BLaER1 (cell line): ENCODE data around the gene SPECC1.
A peak's percentile ranks its signal among the peaks of the same experiment; 100 is the strongest.

Source experiments
- H3K27ac ChIP-seq: shearing (Covaris generic); formaldehyde crosslinking; 2 replicates; pipeline ENCODE4 v1.8.1; 2022
- H3K27me3 ChIP-seq: shearing (Covaris generic); formaldehyde crosslinking; 2 replicates; pipeline ENCODE4 v1.8.1; 2022
- H3K36me3 ChIP-seq: shearing (Covaris generic); formaldehyde crosslinking; 2 replicates; pipeline ENCODE4 v1.8.1; 2022
- H3K4me1 ChIP-seq: shearing (Covaris generic); formaldehyde crosslinking; 2 replicates; pipeline ENCODE4 v1.8.1; 2022
- H3K4me2 ChIP-seq: shearing (Covaris generic); formaldehyde crosslinking; 2 replicates; pipeline ENCODE4 v1.8.1; 2022
- H3K4me3 ChIP-seq: shearing (Covaris generic); formaldehyde crosslinking; 2 replicates; pipeline ENCODE4 v1.8.1; 2022
- H3K9ac ChIP-seq: shearing (Covaris generic); formaldehyde crosslinking; 2 replicates; pipeline ENCODE4 v1.8.1; 2022
- H3K9me3 ChIP-seq: shearing (Covaris generic); formaldehyde crosslinking; 2 replicates; pipeline ENCODE4 v1.8.1; 2022
- H4K20me1 ChIP-seq: shearing (Covaris generic); formaldehyde crosslinking; 2 replicates; pipeline ENCODE4 v1.8.1; 2022
- Cebpa-rat ChIP-seq: shearing (Covaris generic); IDR thresholded peaks from 2 replicates; pipeline ENCODE4 v1.8.1; 2022

Gene SPECC1

GRCh38 chr17:20143740-20144139 lies 134.6 kb downstream of the SPECC1 start:
- H3K9me3 ChIP-seq, result peaks cover 8% of the 10 kb centered on the region; the same call in 1 of the 2 replicates
- no peaks in the 10 kb centered on the region for H3K27me3 ChIP-seq
- TF ChIP-seq Cebpa-rat, result no peak
- H3K9ac ChIP-seq, result no peak overlapping the region
- no peaks in the 10 kb centered on the region for H4K20me1 ChIP-seq
- no peaks in the 10 kb centered on the region for H3K36me3 ChIP-seq
- H3K4me1 ChIP-seq, result peaks cover 8% of the 10 kb centered on the region
- H3K27ac ChIP-seq, result no peak overlapping the region
- H3K4me3 ChIP-seq, result no peak overlapping the region
- H3K4me2 ChIP-seq, result no peak overlapping the region

DNA sequence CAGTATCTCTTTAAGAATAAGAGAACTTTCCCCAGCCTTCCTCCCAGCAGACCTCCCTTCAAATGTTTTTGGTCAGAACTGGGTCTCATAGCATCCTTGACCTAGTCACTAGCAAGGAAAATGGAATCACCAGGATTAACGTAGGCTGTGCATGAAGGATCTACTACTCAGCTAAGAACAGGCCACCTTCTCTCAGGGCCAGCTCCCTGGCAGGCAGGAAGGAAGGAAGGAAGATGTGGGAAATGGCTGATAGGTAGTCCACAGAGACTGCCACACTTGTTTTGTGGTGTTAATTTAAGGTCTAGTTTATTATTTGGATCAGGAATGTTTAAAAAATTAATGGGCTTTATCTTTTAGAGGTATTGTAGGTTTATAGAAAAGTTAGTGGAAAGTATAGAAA lies 136.4 kb downstream of the SPECC1 start:
- H3K9ac ChIP-seq, result no peak overlapping the region
- no peak for TF ChIP-seq Cebpa-rat
- H3K4me3 ChIP-seq, result no peak overlapping the region
- H3K4me2 ChIP-seq, result peak overlapping the region; percentile 24; the same call in 1 of the 2 replicates
- peaks cover 8% of the 10 kb centered on the region; the same call in 1 of the 2 replicates for H3K9me3 ChIP-seq
- no peaks in the 10 kb centered on the region for H3K27me3 ChIP-seq
- H4K20me1 ChIP-seq, result no peaks in the 10 kb centered on the region
- H3K4me1 ChIP-seq, result peaks cover 8% of the 10 kb centered on the region
- H3K36me3 ChIP-seq, result no peaks in the 10 kb centered on the region
- H3K27ac ChIP-seq, result no peak overlapping the region

GRCh38 chr17:20149251-20149650 lies 140.1 kb downstream of the SPECC1 start:
- Histone ChIP-seq H3K27ac (no peak overlapping the region), H3K4me1 (peaks cover 8% of the 10 kb centered on the region), H3K4me3 (no peak overlapping the region), H3K9me3 (peaks cover 8% of the 10 kb centered on the region; the same call in 1 of the 2 replicates), H3K36me3 (no peaks in the 10 kb centered on the region), H3K9ac (no peak overlapping the region), H4K20me1 (0 out of 2 replicates have a peak, but pooled peaks cover 2% of the 10 kb centered on the region), H3K4me2 (no peak overlapping the region), H3K27me3 (no peaks in the 10 kb centered on the region)
- no peak for TF ChIP-seq Cebpa-rat

DNA sequence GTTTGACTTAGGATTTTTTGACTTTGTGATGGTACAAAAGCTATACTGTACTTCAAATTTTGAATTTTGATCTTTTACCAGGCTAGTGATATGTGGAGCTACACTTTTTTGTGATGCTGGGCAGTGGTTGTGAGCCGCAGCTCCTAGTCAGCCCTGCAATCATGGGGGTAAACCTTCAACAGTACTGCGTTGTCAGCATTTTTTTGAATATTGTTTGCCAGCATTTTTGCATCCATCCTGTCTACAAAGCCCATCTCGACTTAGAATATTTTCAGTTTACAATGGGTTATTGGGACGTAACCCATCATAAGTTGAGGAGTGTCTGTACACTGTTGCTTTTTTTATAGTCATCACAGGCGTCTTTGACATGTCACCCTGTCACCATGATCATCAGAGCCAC lies 142.0 kb downstream of the SPECC1 start:
- no peaks in the 10 kb centered on the region for H3K36me3 ChIP-seq
- no peak for TF ChIP-seq Cebpa-rat
- peaks cover 12% of the 10 kb centered on the region; the same call in 1 of the 2 replicates for H4K20me1 ChIP-seq
- no peak overlapping the region for H3K4me3 ChIP-seq
- no peak overlapping the region for H3K9ac ChIP-seq
- 0 out of 2 replicates have a peak, but pooled peaks cover 3% of the 10 kb centered on the region for H3K9me3 ChIP-seq
- peaks cover under 1% of the 10 kb centered on the region; the same call in 1 of the 2 replicates for H3K27me3 ChIP-seq
- H3K4me2 ChIP-seq, result no peak overlapping the region
- H3K27ac ChIP-seq, result no peak overlapping the region
- H3K4me1 ChIP-seq, result no peaks in the 10 kb centered on the region

DNA sequence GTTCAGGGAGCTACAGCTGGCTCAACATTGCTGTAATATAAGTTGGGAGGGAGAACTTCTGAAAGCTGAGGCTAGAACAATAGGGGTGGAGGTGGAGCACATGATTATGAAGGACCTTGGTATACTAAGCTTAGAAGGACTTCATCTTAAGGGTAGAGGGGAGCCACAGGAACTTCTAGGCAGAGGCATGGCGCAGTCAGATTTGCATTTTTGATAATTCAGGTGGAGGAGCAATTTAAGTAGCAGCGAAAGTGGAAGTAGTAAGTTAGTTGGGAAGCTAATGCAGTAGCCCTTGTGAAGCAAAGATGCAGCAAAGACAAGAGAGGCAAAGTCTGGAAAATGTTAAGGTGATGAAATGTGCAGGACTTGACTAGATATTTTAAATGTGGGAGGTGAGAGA lies 144.1 kb downstream of the SPECC1 start:
- no peak overlapping the region for H3K4me3 ChIP-seq
- no peak for TF ChIP-seq Cebpa-rat
- H3K9me3 ChIP-seq, result no peaks in the 10 kb centered on the region
- peaks cover 11% of the 10 kb centered on the region for H3K27me3 ChIP-seq
- H3K4me2 ChIP-seq, result no peak overlapping the region
- no peaks in the 10 kb centered on the region for H3K36me3 ChIP-seq
- H4K20me1 ChIP-seq, result peaks cover 33% of the 10 kb centered on the region
- H3K4me1 ChIP-seq, result peaks cover 9% of the 10 kb centered on the region
- H3K9ac ChIP-seq, result no peak overlapping the region
- H3K27ac ChIP-seq, result no peak overlapping the region

DNA sequence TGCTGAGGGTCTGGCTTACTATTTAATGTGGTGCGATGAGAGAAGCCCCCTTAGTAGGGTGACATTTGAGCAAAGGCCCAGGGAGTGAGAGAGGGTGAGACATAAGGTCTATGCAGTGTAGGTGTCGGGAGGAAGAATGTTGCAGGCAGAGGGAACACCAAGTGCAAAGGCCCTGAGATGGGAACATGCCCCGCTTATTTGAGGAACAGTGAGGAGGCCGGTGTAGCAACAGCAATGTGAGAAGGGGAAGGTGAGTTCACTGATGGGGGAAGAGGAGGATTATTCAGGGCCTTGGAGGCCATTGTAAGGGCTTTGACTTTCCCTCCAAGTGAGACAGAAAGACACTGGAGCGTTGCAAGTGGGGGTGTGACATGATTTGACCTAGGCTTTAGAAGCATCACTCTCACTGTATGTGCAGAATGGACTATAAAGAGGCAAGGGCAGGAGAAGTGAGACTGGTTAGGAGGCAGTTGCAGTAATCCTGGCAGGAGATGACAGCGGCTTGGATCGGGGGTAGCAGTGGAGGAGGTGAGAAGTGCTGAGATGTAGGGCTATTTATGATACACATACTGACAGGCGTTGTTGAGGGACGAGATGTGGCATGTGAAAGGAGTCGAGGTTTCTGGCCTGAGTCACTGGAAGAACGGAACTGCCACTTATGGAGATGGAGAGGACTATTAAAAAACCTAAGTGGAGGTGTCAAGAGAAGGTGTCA lies 145.3 kb downstream of the SPECC1 start:
- Histone ChIP-seq H3K27me3 (peaks cover 11% of the 10 kb centered on the region), H3K4me1 (peaks cover 9% of the 10 kb centered on the region), H4K20me1 (peaks cover 38% of the 10 kb centered on the region), H3K4me3 (no peak overlapping the region), H3K27ac (no peak overlapping the region), H3K36me3 (no peaks in the 10 kb centered on the region), H3K4me2 (no peak overlapping the region), H3K9me3 (no peaks in the 10 kb centered on the region), H3K9ac (no peak overlapping the region)
- no peak for TF ChIP-seq Cebpa-rat

- H3K27me3 ChIP-seq, result peaks cover 11% of the 10 kb centered on the region
- H3K9me3 ChIP-seq, result no peaks in the 10 kb centered on the region
- H4K20me1 ChIP-seq, result peaks cover 38% of the 10 kb centered on the region
- TF ChIP-seq Cebpa-rat, result no peak
- H3K4me3 ChIP-seq, result peak overlapping the region; percentile 78
- H3K27ac ChIP-seq, result no peak overlapping the region
- peak overlapping the region; percentile 75; the same call in 1 of the 2 replicates for H3K9ac ChIP-seq
- H3K4me2 ChIP-seq, result peak overlapping the region; percentile 100
- H3K36me3 ChIP-seq, result no peaks in the 10 kb centered on the region
- peaks cover 9% of the 10 kb centered on the region for H3K4me1 ChIP-seq
Measured at GRCh38 chr17:20155258-20156195, 146.4 kb downstream of the SPECC1 start.

DNA sequence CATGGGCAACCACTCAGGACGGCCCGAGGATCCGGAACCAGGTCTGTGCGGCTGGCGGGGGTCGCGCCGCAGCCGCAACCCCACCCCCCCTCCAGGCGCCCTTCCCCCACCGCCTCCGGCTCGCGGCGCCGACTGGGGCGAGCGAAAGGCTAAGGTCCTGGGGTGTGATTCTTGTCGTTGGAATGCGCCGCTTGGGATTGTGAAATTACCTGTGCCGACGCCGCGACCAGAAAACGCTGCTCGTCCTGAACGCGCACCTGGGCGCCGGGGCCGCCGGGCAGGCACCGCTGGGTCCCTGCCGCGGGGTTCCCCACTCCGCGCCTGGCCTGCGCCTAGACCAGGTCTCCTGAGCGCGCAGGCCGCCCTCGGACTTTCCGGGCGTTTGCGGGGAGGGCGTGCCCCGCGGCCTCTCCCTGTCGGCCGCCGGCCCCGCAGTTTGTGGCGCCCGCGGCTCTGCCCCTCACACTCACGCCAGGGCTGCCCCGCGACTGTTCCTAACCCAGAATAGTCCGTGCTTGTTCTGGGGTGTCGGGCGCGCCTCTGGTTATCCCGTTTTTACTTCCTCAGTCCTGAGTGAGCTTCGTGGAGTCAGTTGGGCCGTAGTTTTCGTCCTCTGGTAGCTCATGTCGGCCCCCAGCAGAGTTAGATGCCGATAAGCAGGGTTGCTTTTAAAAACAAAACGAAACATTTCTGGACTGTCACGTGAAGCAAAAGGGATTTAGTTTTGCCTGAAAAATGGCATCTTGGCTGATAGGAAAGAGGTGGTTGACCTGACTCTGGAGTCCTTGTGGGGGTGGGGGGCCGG lies 147.2 kb downstream of the SPECC1 start:
- TF ChIP-seq Cebpa-rat, result no peak
- no peaks in the 10 kb centered on the region for H3K9me3 ChIP-seq
- H3K4me1 ChIP-seq, result peaks cover 9% of the 10 kb centered on the region
- peak overlapping the region; percentile 100 for H3K4me2 ChIP-seq
- no peak overlapping the region; the same call in 1 of the 2 replicates for H3K27ac ChIP-seq
- H3K9ac ChIP-seq, result peak overlapping the region; percentile 75
- no peaks in the 10 kb centered on the region for H3K36me3 ChIP-seq
- H3K27me3 ChIP-seq, result peaks cover 11% of the 10 kb centered on the region
- peak overlapping the region; percentile 78 for H3K4me3 ChIP-seq
- H4K20me1 ChIP-seq, result peaks cover 38% of the 10 kb centered on the region

GRCh38 chr17:20157001-20157310 lies 147.8 kb downstream of the SPECC1 start:
- Histone ChIP-seq H3K9me3 (no peaks in the 10 kb centered on the region), H3K27ac (no peak overlapping the region), H3K4me2 (peak overlapping the region; percentile 100), H3K9ac (no peak overlapping the region), H3K4me1 (peaks cover 9% of the 10 kb centered on the region), H3K36me3 (no peaks in the 10 kb centered on the region), H3K27me3 (peaks cover 11% of the 10 kb centered on the region), H4K20me1 (peaks cover 38% of the 10 kb centered on the region), H3K4me3 (peak overlapping the region; percentile 78)
- no peak for TF ChIP-seq Cebpa-rat
